ENCODE results near the gene CCDC63.

CCDC63 gene

DNA sequence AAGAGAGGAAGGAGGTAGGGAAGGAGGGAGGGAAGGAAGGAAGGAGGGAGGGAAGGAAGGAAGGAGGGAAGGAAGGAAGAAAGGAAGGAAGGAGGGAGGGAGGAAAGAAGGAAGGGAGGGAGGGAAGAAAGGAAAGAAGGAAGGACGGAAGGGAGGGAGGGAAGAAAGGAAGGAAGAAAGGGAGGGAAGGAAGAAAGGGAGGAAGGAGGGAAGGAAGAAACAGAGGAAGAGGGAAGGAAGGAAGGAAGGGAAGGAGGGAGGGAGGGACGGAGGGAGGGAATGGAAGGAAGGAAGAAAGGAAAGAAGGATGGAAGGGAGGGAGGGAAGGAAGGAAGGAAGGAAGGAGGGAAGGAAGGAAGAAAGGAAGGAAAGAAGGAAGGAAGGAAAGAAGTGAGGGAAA, 22.4 kb upstream of the CCDC63 start:
- Mint-ChIP-seq H3K4me3 (no peak overlapping the region), H3K27ac (no peak overlapping the region), H3K27me3 (no peaks in the 10 kb centered on the region), H3K9me3 (no peaks in the 10 kb centered on the region), H3K36me3 (no peaks in the 10 kb centered on the region), H3K4me1 (peaks cover 7% of the 10 kb centered on the region)

DNA sequence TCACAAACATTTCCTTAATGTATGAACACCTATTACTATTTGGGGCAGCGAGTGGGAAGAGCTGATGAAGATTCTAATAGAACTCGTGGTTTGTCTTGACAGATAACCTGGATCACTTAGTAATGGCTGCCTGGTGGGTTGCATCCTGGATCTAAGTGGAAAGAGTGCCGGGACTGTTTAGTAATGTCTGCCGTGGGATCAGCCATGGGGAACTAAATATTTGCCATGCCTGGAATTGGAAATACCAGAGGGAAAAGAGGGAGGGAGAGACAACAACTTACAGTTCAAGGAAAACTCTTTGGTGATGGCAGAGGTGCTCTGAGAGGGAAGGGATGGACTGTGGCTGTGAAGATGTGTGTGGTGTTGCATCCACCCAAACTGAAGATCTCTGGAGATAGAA, 21.3 kb upstream of the CCDC63 start:
- Mint-ChIP-seq H3K27ac (peak overlapping the region; percentile 42), H3K4me1 (peaks cover 7% of the 10 kb centered on the region), H3K4me3 (no peak overlapping the region), H3K9me3 (no peaks in the 10 kb centered on the region), H3K27me3 (no peaks in the 10 kb centered on the region), H3K36me3 (no peaks in the 10 kb centered on the region)

DNA sequence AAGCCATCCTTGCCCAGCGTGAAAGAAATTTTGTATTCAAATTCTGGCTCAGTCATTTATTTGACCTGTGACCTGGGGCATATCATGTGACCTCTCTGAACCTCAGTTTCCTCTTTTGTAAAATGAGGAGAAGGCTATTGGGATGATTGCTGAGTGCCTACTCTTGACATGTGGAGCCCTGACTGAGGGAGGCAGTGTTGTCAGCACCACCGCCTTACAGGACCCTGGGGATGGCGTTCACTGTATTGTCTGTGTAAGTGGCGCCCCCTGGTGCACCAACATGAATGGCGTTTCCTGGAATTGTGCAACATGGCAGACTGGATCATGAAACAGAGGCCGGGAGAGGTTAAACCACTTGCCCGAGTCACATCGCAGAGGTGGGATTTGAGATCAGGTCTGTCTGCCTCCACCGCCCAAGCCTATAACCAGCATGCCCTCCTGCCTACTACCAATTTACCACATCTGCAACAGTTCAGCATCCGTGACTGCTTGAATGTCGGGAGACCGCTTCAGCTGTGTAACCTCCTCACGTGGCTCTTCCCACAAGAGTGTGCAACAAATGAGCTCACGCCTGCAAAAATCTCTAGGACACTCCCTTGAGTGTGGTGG, 20.1 kb upstream of the CCDC63 start:
- H3K27ac Mint-ChIP-seq, result peak overlapping the region; percentile 15
- H3K4me3 Mint-ChIP-seq, result no peak overlapping the region
- H3K36me3 Mint-ChIP-seq, result no peaks in the 10 kb centered on the region
- H3K9me3 Mint-ChIP-seq, result no peaks in the 10 kb centered on the region
- no peaks in the 10 kb centered on the region for H3K27me3 Mint-ChIP-seq
- peaks cover 7% of the 10 kb centered on the region for H3K4me1 Mint-ChIP-seq

DNA sequence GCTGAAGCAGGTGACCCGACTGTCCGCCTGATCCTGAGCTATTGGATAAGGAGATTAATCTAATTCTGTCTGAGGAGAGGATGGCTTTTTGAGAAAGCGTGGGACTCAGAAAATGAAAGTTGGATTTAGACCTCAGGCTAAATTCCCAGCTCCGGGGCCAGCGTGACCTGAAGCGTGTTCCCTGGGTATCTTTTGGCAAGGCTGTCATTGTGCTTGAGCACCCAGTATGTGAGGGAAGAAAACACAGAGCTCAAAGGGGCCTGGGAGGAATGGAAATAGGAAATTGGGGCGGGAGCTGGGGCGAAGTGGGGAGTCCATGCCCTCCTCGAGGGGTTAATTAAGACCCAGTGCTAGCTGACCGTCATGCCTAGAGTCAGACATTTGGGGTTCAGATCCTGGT, 17.5 kb upstream of the CCDC63 start:
- Mint-ChIP-seq H3K4me3 (no peak overlapping the region), H3K27me3 (no peaks in the 10 kb centered on the region), H3K4me1 (peaks cover 7% of the 10 kb centered on the region), H3K36me3 (no peaks in the 10 kb centered on the region), H3K27ac (no peak overlapping the region), H3K9me3 (no peaks in the 10 kb centered on the region)

DNA sequence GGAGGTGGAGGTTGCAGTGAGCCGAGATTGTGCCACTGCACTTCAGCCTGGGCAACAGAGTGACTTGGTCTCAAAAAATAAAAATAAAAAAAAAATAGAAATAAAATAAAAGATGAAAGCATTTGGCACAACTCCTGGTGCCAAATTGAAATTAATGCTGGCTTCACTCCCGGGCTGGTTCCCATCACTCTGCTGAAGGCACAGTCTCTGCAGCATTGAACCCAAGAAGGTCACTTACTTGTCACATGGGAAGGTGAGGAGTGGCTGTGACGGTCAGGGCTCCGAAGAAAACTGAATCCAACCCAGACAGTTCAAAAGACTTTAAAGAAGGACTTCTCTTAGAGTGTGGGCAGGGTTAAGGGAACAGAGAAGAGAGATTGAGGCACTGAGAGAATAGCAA, 10.5 kb upstream of the CCDC63 start:
- Mint-ChIP-seq H3K27ac (no peak overlapping the region), H3K9me3 (no peaks in the 10 kb centered on the region), H3K36me3 (no peaks in the 10 kb centered on the region), H3K4me1 (no peaks in the 10 kb centered on the region), H3K4me3 (no peak overlapping the region), H3K27me3 (no peaks in the 10 kb centered on the region)

DNA sequence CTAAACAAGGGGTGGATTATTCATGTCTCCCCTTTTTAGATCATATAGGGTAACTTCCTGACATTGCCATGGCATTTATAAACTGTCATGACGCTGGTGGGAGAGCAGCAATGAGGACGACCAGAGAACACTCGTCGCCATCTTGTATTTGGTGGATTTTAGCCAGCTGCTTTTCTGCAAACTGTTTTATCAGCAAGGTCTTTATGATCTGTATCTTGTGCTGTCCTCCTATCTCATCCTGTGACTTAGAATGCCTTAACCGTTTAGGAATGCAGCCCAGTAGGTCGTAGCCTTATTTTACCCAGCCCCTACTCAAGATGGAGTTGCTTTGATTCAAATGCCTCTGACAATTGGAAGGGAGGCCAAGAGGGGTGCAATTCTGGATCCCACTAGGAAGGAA, 5.8 kb upstream of the CCDC63 start:
- Mint-ChIP-seq H3K27me3 (peaks cover 5% of the 10 kb centered on the region), H3K4me1 (no peaks in the 10 kb centered on the region), H3K9me3 (no peaks in the 10 kb centered on the region), H3K36me3 (no peaks in the 10 kb centered on the region), H3K4me3 (no peak overlapping the region), H3K27ac (no peak overlapping the region)

DNA sequence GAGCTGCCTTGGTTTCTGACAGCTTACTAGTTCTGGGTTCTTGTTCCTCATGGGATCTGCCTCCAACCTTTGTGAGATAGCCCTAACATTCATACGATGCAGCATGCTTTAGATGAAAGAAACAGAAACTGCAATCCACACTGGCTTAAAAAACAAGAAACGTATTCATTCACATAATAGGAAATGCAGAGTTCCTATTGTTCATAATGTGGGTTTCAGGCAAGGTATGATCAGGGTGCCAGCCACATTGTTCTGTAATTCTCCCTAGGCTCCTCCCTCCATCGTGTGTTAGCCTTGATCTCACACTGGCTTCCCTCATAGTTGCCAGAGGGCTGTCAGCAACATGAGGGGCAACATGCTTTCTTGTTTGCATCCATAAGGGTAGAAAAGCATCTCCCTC, 2.7 kb upstream of the CCDC63 start:
- Mint-ChIP-seq H3K9me3 (no peaks in the 10 kb centered on the region), H3K4me1 (peaks cover 4% of the 10 kb centered on the region), H3K4me3 (no peak overlapping the region), H3K27me3 (peaks cover 17% of the 10 kb centered on the region), H3K36me3 (no peaks in the 10 kb centered on the region), H3K27ac (no peak overlapping the region)

DNA sequence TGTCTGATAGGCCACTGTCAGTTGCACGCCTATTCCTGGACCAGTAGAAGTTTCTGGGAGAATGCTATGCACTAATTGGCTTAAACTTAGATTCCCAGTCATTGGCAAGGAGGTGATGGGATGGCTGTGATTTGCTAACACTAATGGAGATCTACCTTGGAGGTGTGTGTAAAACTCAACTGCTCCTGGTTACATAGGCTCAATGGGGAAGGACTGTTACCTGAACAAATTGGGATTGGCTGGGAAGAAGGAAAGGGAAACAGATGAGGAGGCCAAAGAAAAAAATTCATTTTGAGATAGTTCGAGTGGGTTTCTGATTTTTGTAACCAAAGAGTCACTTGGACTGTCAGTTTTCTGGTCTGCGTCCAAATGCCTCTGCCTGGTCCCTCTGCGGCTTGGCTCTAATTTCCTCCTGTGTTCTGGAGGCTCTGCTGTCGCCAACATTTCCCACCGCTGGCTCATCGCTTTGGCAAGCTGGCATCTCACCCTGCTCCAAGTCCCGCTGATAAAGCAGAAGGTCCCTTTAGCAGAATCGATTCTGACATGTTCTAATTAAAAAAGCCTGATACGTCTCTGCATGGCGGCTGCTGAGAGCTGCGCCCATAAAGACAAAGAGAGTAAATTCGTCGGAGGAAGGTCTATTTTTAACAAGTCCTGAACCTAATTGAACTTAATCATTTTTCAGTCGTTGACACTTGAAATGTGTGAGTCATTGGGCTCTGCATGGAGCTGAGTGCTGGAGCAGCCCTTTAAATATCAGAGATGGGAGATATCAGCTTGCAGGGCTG, 2.0 kb upstream of the CCDC63 start:
- H3K4me1 Mint-ChIP-seq, result peaks cover 4% of the 10 kb centered on the region
- no peaks in the 10 kb centered on the region for H3K9me3 Mint-ChIP-seq
- no peak overlapping the region for H3K27ac Mint-ChIP-seq
- no peaks in the 10 kb centered on the region for H3K36me3 Mint-ChIP-seq
- peaks cover 17% of the 10 kb centered on the region for H3K27me3 Mint-ChIP-seq
- H3K4me3 Mint-ChIP-seq, result no peak overlapping the region

DNA sequence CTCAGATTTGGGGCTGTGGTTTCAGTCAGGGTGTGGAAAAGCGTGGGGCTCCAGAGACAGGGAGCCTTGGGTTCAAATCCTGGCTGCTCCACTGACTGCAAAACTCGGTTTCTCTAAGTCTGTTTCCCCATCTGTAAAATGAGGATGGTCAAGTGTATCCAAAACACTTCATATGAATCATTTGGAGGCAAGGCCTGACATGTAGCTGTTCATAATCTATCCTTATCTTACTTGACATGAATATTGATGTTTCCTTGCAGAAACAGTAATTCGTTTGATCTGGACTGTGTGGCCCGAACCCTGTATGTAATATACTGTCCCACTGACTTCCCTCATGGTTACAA, 1.5 kb upstream of the CCDC63 start:
- Mint-ChIP-seq H3K27ac (no peak overlapping the region), H3K4me3 (no peak overlapping the region), H3K27me3 (peaks cover 17% of the 10 kb centered on the region), H3K9me3 (no peaks in the 10 kb centered on the region), H3K4me1 (peaks cover 4% of the 10 kb centered on the region), H3K36me3 (no peaks in the 10 kb centered on the region)

DNA sequence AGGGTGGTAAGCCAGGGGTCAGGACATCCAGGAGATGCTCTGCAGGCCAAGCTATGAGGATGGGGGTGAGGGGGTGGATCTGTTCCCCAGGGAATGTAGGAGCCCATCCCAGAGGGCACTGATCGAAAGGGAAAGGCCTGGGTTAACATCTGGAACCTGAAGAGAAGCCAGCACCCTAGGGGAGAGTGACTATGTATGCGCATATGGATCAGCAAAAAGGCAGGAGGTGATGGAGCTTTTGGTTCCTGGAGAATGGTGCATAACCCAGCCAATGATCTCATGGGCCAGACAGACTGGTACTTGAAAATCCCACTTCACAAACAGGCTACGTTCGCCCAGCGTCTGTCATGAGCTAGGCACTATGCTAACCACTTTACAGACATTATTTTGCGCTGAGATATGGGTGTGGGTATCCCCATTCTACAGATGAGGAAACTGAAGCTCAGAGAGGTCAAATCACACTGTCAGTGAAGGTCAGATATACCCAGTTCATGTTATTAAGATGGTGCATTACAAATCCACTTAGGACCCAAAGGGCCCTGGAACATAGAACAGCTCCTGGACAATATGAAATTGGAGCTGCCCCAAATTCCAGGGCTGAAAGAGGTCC, 1.6 kb downstream of the CCDC63 start:
- H3K4me1 Mint-ChIP-seq, result peaks cover 4% of the 10 kb centered on the region
- H3K4me3 Mint-ChIP-seq, result no peak overlapping the region
- H3K27me3 Mint-ChIP-seq, result peaks cover 19% of the 10 kb centered on the region
- H3K36me3 Mint-ChIP-seq, result no peaks in the 10 kb centered on the region
- no peak overlapping the region for H3K27ac Mint-ChIP-seq
- no peaks in the 10 kb centered on the region for H3K9me3 Mint-ChIP-seq

DNA sequence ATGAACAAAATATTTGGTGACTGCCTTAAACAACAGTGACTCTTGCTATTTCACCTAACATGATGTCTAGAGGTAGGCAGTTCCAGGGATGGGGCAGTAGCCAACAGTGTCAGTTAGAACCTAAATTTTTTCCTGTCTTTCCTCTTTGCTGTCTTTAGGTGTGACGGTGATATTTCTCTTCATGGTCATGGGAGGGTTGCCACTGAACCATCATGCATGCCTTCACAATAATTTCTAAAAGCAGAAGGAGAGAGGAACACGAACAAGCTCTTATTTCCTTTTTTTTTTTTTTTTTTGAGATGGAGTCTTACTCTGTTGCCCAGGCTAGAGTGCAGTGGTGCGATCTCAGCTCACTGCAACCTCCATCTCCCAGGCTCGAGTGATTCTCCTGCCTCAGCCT, 2.4 kb downstream of the CCDC63 start:
- peaks cover 19% of the 10 kb centered on the region for H3K27me3 Mint-ChIP-seq
- no peak overlapping the region for H3K4me3 Mint-ChIP-seq
- peaks cover 4% of the 10 kb centered on the region for H3K4me1 Mint-ChIP-seq
- H3K27ac Mint-ChIP-seq, result no peak overlapping the region
- no peaks in the 10 kb centered on the region for H3K9me3 Mint-ChIP-seq
- H3K36me3 Mint-ChIP-seq, result no peaks in the 10 kb centered on the region

DNA sequence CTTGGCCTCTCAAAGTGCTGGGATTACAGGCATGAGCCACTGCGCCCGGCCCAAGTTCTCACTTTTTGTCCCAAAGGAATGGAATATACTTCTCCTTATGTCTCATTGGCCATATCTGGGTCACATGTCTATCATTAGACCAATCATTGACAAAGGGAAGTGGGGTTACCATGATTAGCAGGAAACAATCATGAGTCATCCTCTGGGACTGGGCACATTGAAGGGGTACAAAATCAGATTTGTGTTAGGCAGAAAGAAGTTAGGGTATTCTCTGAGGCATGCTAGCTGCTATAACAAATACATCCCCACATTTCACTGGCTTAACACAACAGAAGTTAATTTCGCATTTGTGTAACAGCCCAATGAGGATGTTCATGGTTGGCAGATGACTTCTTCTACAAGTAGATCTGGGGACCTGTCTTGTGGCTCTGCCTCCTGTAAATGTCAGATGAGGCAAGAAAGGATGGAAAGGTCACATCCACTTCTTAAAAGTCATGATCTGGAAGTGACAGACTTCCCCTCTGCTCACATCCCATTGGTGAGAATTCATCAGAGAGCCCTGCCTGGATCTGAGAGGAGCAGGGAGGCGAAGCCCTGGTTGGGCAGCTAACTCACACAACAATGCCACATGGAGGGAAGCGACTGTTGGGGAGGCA, 3.1 kb downstream of the CCDC63 start:
- Mint-ChIP-seq H3K27ac (no peak overlapping the region), H3K4me3 (no peak overlapping the region), H3K4me1 (peaks cover 4% of the 10 kb centered on the region), H3K9me3 (no peaks in the 10 kb centered on the region), H3K36me3 (no peaks in the 10 kb centered on the region), H3K27me3 (peaks cover 16% of the 10 kb centered on the region)

DNA sequence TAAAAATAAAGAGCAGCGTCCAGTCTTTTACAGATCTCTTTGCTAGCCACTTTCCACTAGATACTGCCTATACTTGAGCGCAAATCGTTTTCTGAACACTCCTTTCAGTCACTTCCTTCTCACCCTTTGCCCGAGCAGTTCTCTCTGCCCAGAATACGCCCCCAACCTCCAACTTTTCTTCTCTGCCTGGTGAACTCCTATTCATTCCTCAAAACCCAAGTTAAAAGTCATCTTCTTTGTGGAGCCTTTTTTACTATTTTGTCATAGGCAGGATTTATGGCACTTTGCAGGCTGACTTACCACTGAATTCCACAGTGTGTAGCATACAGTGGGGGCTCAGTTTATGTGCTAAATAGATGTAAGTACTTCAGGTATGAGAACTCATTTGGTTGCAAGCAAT, 4.0 kb downstream of the CCDC63 start:
- no peak overlapping the region for H3K4me3 Mint-ChIP-seq
- H3K27ac Mint-ChIP-seq, result peak overlapping the region; percentile 31
- H3K9me3 Mint-ChIP-seq, result no peaks in the 10 kb centered on the region
- peaks cover 15% of the 10 kb centered on the region for H3K27me3 Mint-ChIP-seq
- H3K4me1 Mint-ChIP-seq, result peaks cover 4% of the 10 kb centered on the region
- no peaks in the 10 kb centered on the region for H3K36me3 Mint-ChIP-seq

DNA sequence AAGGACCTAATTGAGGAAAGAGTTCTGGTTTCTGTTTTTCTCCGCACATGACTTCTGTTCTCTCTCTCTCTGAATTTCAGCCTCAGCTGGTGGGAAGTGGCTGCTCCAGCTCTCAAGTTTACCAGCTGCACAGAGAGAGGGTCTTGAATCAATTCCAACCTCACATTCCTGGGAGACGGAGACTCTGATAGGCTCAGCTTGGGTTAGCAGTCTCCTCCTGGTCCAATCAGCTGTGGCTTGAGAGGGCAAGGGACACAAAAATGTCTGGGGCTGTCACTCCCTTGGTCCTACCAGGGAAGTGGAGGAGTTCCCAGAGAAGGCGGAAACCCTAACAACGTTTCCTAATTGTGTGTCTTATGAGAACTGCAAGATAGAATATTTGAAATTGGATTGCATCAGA, 7.0 kb downstream of the CCDC63 start:
- H3K36me3 Mint-ChIP-seq, result no peaks in the 10 kb centered on the region
- no peaks in the 10 kb centered on the region for H3K4me1 Mint-ChIP-seq
- H3K27me3 Mint-ChIP-seq, result peaks cover 2% of the 10 kb centered on the region
- H3K4me3 Mint-ChIP-seq, result no peak overlapping the region
- no peaks in the 10 kb centered on the region for H3K9me3 Mint-ChIP-seq
- no peak overlapping the region for H3K27ac Mint-ChIP-seq

DNA sequence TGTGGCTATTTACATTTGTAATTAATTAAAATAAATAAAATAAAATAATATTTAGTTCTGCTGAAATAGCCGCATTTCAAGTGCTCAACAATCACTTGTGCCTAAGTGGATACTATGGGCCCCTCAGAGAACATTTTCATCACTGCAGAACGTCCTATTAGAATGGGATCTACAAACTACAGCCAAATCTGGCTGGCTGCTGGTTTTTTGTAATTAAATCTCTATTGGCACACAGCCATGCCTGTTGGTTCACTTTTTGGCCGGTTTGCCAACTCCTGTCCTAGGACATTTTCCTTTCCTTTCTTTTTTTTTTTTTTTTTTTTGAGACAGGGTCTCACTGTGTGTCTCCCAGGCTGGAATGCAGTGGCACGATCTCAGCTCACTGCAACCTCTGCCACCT, 9.8 kb downstream of the CCDC63 start:
- H3K9me3 Mint-ChIP-seq, result no peaks in the 10 kb centered on the region
- H3K27me3 Mint-ChIP-seq, result peaks cover 2% of the 10 kb centered on the region
- no peak overlapping the region for H3K4me3 Mint-ChIP-seq
- H3K4me1 Mint-ChIP-seq, result peaks cover 9% of the 10 kb centered on the region
- peaks cover 2% of the 10 kb centered on the region for H3K36me3 Mint-ChIP-seq
- no peak overlapping the region for H3K27ac Mint-ChIP-seq

DNA sequence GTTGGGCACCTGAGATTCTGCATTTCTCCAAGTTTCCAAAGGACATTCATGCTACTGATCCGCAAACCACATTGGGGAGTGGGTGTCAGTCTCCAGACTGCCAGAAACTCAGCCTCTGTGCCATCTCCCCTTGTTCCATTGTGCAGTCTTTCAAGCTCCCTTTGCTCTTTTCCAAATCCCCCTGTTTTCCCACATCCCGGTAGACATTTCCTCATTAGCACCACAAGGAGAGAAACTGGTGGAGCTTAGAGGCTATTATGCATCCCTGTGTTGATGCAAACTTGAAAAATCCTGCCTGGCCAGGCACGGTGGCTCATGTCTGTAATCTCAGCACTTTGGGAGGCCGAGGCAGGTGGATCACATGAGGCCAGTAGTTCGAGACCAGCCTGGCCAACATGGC, 10.7 kb downstream of the CCDC63 start:
- Mint-ChIP-seq H3K4me1 (peaks cover 9% of the 10 kb centered on the region), H3K36me3 (peaks cover 2% of the 10 kb centered on the region), H3K4me3 (no peak overlapping the region), H3K27me3 (peaks cover 2% of the 10 kb centered on the region), H3K27ac (no peak overlapping the region), H3K9me3 (no peaks in the 10 kb centered on the region)

Data from activated naive CD4-positive, alpha-beta T cell treated with anti-CD3 and anti-CD28 coated beads, Interleukin-2, amount 50 U/mL, for 24 hours (primary cell).